Kidney epithelial cell (primary cell): Measurements from ENCODE around the gene DNASE2. TPM values are rescaled to one million over a fixed set of nuclear protein-coding genes. Genes with fewer than 3 reads are reported as not detected.

ENCODE experiments used
- DNase-seq: peaks from one replicate; pipeline ENCODE4 v3.0.0-alpha.2; 2010; ENCODE audit warnings: low read depth
- H3K27me3 ChIP-seq: 2 replicates; pipeline ENCODE4 v1.6.0; 2011; ENCODE audit warnings: low read length; ENCODE audit not compliant: control insufficient read depth, insufficient read depth
- H3K36me3 ChIP-seq: 2 replicates; pipeline ENCODE4 v1.5.1; 2011; ENCODE audit warnings: low read length; ENCODE audit not compliant: control insufficient read depth, insufficient read depth
- H3K4me3 ChIP-seq: 2 replicates; pipeline ENCODE4 v1.5.1; 2011; ENCODE audit warnings: low read depth, mild to moderate bottlenecking, control low read depth, low read length
- total RNA-seq: library from RNA; depleted of rRNA; stranded (reverse); fragments of >200 nt; gene quantifications from 2 replicates; pipeline ENCODE4 v1.2.3, GENCODE V29; 2015
- TF ChIP-seq, protein P1 (sequence below): IDR thresholded peaks from 2 replicates; pipeline ENCODE4 v1.5.1; 2011; ENCODE audit warnings: mild to moderate bottlenecking, moderate library complexity, low read length, control low read depth, inconsistent platforms; ENCODE audit not compliant: insufficient read depth, poor library complexity, severe bottlenecking

Gene DNASE2
- total RNA-seq, 1 donor from 2014 or later = 38.5 TPM

DNA sequence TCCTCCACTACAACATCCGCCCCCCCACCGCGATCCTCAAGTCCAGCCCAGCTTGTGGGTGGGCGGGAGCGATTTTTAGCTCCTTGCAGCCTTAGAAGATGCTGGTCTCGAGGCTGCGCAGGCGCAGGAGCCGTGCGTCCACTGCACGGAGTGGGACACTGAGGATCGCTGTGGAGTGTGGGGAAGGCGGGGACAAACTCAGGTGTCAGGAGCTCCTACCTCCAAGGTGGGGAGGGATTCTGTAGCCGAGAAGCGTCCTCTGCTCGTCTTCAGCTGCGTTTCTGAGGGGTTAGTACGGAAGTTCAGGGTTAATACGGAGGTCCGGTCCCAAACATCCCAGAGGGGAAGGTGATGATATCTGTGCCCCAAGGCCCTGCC, 46.7 kb downstream of the DNASE2 start, which contains the start of gene RTBDN:
Gene RTBDN (minus strand): TSS at position 14 of the 378 bp plus-strand sequence. CDS start 4,600 bp downstream, outside the sequence.
- H3K27me3 ChIP-seq = peaks cover 77% of the 10 kb centered on the region
- peak within 1 kb of the TSS; percentile 41 for H3K4me3 ChIP-seq
- no peaks in the 10 kb centered on the region for H3K36me3 ChIP-seq
- TF ChIP-seq, protein P1, sequence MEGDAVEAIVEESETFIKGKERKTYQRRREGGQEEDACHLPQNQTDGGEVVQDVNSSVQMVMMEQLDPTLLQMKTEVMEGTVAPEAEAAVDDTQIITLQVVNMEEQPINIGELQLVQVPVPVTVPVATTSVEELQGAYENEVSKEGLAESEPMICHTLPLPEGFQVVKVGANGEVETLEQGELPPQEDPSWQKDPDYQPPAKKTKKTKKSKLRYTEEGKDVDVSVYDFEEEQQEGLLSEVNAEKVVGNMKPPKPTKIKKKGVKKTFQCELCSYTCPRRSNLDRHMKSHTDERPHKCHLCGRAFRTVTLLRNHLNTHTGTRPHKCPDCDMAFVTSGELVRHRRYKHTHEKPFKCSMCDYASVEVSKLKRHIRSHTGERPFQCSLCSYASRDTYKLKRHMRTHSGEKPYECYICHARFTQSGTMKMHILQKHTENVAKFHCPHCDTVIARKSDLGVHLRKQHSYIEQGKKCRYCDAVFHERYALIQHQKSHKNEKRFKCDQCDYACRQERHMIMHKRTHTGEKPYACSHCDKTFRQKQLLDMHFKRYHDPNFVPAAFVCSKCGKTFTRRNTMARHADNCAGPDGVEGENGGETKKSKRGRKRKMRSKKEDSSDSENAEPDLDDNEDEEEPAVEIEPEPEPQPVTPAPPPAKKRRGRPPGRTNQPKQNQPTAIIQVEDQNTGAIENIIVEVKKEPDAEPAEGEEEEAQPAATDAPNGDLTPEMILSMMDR = no peak
- no peak for DNase-seq

DNA sequence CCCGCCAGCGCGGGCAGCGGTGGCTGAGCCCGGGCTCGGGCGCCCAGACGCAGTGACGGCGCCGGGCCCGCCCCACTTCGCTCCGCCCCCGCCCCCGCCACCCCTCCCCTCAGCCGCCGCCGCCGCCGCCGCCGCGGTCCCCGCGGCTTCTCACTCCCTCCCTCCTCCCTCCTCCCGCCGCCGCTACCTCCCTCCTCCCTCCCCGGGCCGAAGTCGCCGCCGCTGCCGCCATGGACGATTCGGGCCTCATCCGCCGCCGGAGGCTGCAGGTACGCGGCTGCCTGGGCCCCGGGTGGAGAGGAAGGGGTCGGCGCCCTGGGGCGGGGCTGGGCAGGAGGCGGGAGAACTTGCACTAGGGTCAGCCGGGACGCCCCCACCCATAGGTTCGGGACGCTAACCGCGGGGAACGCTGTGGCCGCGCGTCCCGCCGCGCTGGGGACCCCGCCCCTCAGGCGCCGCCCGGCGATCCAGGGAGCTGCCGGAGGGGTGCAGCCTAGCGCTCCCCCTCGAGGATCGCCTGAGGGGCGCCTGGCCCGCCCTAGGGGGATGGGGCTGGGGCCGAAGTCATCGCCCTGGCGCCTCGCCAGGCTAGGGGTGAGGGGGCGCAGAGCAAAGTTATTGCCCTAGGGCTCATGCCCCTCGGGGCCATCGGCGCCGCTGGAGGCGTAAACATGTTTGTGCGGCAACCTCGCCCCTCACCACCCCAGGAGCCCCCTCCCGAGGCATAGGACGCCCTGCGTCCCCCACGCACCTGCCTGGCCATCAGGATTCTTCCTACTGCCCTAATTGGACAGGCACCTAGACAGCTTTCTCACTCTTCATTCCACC, 47.3 kb downstream of the DNASE2 start:
- no peak for DNase-seq
- TF ChIP-seq, protein P1 = no peak
- Histone ChIP-seq H3K36me3 (no peaks in the 10 kb centered on the region), H3K27me3 (peaks cover 73% of the 10 kb centered on the region), H3K4me3 (peak overlapping the region; percentile 41)

DNA sequence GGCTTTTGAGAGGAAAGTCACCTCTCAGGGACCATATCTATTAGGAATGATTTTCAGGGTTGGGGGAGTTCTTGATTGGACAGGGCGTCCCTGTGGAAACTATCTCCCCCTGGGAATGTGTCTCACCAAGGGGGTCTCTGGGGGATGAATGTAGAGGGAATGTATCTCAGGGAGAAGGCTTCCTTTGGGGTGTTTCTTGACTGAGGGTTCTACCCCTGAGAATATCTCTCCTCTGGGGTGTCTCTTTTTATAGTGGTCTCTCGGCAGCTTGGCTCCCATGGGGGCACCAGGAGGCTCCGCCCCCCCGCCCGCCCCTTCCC, 47.9 kb downstream of the DNASE2 start:
- TF ChIP-seq, protein P1 = no peak
- Histone ChIP-seq H3K27me3 (peaks cover 71% of the 10 kb centered on the region), H3K36me3 (no peaks in the 10 kb centered on the region), H3K4me3 (no peak overlapping the region)
- DNase-seq = no peak

DNA sequence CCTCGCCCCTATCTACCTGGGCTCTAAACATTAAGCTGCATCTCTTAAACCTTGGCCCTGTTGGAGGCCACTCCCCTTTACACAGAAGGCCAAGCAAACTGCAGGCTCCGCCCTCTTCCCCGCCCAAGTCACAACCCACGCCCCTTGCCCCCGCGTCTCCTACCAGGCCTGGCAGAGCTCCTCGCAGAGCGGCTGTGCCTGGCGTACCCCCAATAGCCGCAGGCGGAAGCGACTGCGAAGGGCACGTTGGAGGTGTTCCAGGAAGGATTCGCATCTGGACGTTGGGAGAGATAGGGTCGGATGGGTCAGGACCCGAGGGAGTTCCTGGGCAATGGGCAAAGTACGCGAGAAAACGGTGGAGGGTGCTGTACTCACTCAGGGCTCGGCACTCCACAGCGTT, 52.8 kb downstream of the DNASE2 start:
- Histone ChIP-seq H3K27me3 (peaks cover 37% of the 10 kb centered on the region), H3K36me3 (no peaks in the 10 kb centered on the region), H3K4me3 (no peak overlapping the region)
- TF ChIP-seq, protein P1 = no peak
- no peak for DNase-seq

DNA sequence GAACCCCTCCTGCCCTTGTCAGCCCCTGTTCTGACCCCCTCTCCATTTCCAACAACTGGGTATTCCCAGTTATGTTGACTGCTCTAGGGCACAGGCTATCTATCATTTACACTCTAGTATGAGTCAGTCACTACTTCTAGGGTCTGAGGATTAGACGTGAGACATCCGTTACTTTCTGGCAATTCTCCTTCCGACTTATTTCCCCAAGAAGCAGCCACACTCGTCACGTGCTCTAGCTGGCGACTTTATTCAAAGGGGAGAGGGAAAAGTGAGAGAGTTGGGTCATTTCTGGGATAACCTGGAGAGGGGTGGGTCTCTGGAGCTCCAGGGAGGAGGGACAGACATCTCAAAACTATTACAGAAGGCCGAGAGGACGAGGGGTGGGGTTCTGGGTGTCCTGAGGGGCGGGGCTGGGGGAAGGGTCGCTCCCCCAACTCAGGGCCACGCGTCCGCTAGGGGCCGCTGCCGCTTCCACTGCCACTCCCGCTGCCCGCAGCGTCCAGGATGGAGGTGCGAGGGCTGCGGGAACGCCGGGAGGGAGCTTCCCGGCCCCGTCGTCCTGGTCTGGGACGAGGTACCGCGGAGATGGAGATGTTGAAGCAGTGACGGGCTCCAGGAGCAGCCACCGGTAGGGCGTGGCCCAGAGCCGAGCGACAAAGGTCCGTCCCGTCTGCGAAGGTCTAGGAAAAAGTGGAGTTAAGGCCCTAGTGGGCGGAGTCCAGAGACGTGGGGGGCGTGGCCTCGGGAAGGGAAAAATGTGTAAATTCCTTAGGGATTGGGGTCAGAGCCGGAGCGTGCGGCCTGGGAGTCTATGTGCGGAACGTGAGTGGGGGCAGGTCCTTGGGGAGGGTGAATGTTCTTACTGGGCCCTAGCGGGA, 55.8 kb downstream of the DNASE2 start:
- no peak for DNase-seq

More for the DNA sequence above, 55.8 kb downstream of the DNASE2 start:
- H3K4me3 ChIP-seq = no peak overlapping the region
- TF ChIP-seq, protein P1 = peak; percentile 70
- H3K27me3 ChIP-seq = peaks cover 24% of the 10 kb centered on the region
- no peaks in the 10 kb centered on the region for H3K36me3 ChIP-seq

Other genes with a start within 250 kb of the DNASE2 start
- gene MAN2B1, start 214.7 kb downstream of the DNASE2 start, total RNA-seq = 92.8 and 141 TPM in 2 replicates
- gene WDR83, start 214.6 kb downstream of the DNASE2 start, total RNA-seq = 15.7 and 16.6 TPM in 2 replicates
- gene DHPS, start 199.6 kb downstream of the DNASE2 start, total RNA-seq = 109 and 127 TPM in 2 replicates
- gene GNG14, start 193.5 kb downstream of the DNASE2 start, total RNA-seq = not detected in 2 replicates
- gene FBXW9, start 184.8 kb downstream of the DNASE2 start, total RNA-seq = 19.0 and 20.7 TPM in 2 replicates
- 27.1 and 40.2 TPM in 2 replicates for gene TNPO2, start 157.5 kb downstream of the DNASE2 start, total RNA-seq
- gene TRIR, start 146.8 kb downstream of the DNASE2 start, total RNA-seq = 368 and 443 TPM in 2 replicates
- 146 and 148 TPM in 2 replicates for gene GET3, start 144.0 kb downstream of the DNASE2 start, total RNA-seq
- gene BEST2, start 129.7 kb downstream of the DNASE2 start, total RNA-seq = not detected in 2 replicates
- gene HOOK2, start 105.9 kb downstream of the DNASE2 start, total RNA-seq = 38.7 and 44.1 TPM in 2 replicates
- 395 and 431 TPM in 2 replicates for gene JUNB, start 90.0 kb downstream of the DNASE2 start, total RNA-seq
- 366 and 396 TPM in 2 replicates for gene PRDX2, start 79.6 kb downstream of the DNASE2 start, total RNA-seq
- gene THSD8, start 79.4 kb downstream of the DNASE2 start, total RNA-seq = not detected in 2 replicates
- gene RNASEH2A, start 74.9 kb downstream of the DNASE2 start, total RNA-seq = 17.0 and 24.8 TPM in 2 replicates
- 0.21 TPM in 1 of 2 replicates, not detected in the other for gene RTBDN, start 46.9 kb downstream of the DNASE2 start, total RNA-seq
- gene MAST1, start 42.9 kb downstream of the DNASE2 start, total RNA-seq = 0.88 and 2.4 TPM in 2 replicates
- gene KLF1, start 5.8 kb upstream of the DNASE2 start, total RNA-seq = not detected in 2 replicates
- gene GCDH, start 9.7 kb upstream of the DNASE2 start, total RNA-seq = 35.2 and 43.9 TPM in 2 replicates
- gene SYCE2, start 37.8 kb upstream of the DNASE2 start, total RNA-seq = 0.13 and 0.48 TPM in 2 replicates
- 90.6 and 93.7 TPM in 2 replicates for gene FARSA, start 52.3 kb upstream of the DNASE2 start, total RNA-seq
- 936 and 958 TPM in 2 replicates for gene CALR, start 57.2 kb upstream of the DNASE2 start, total RNA-seq
- gene RAD23A, start 64.4 kb upstream of the DNASE2 start, total RNA-seq = 138 and 146 TPM in 2 replicates
- gene GADD45GIP1, start 75.8 kb upstream of the DNASE2 start, total RNA-seq = 60.1 and 78.0 TPM in 2 replicates
- not detected in 2 replicates for gene DAND5, start 88.1 kb upstream of the DNASE2 start, total RNA-seq
- gene NFIX, start 114.0 kb upstream of the DNASE2 start, total RNA-seq = 6.7 and 9.7 TPM in 2 replicates
- 3.3 and 5.3 TPM in 2 replicates for gene LYL1, start 221.4 kb upstream of the DNASE2 start, total RNA-seq
- 69.4 and 74.7 TPM in 2 replicates for gene TRMT1, start 235.3 kb upstream of the DNASE2 start, total RNA-seq
- 66.1 and 87.8 TPM in 2 replicates for gene NACC1, start 236.8 kb upstream of the DNASE2 start, total RNA-seq